CD4-positive, alpha-beta T cell treated with Interleukin-4 for 4 hours (primary cell): ENCODE measurements around the gene PNPLA3.
A peak's percentile ranks its signal among the peaks of the same experiment; 100 is the strongest.
"Not testable (repeated sequence)": the region's sequence is repeated elsewhere in the genome, so short reads cannot be mapped to it uniquely, and the experiment has no call there.

Source experiments
- DNase-seq: peaks from one replicate; pipeline ENCODE4 v3.0.0-alpha.2; 2020

The PNPLA3 gene

GRCh38 chr22:43890901-43891331 is 32.7 kb upstream of the PNPLA3 start:
- no peak for DNase-seq

- DNase-seq, result no peak
Observed at GRCh38 chr22:43891360-43892182, 32.0 kb upstream of the PNPLA3 start, which contains the start of gene PNPLA5. Gene PNPLA5, minus strand, starts transcription at chr22:43892013. Its CDS starts 133 bp downstream, at chr22:43891880.

- DNase-seq, result no peak
Observed at GRCh38 chr22:43892183-43892894, 31.3 kb upstream of the PNPLA3 start.

- DNase-seq, result no peak
Observed at GRCh38 chr22:43893266-43893665, 30.3 kb upstream of the PNPLA3 start.

GRCh38 chr22:43894122-43894521 is 29.5 kb upstream of the PNPLA3 start:
- DNase-seq, result no peak

- DNase-seq, result no peak
Observed at GRCh38 chr22:43895986-43896645, 27.5 kb upstream of the PNPLA3 start.

- no peak for DNase-seq
Observed at GRCh38 chr22:43897751-43898261, 25.8 kb upstream of the PNPLA3 start.

GRCh38 chr22:43900206-43900605 is 23.4 kb upstream of the PNPLA3 start:
- no peak for DNase-seq

- no peak for DNase-seq
Observed at GRCh38 chr22:43901976-43902643, 21.5 kb upstream of the PNPLA3 start.

- not testable (repeated sequence) for DNase-seq
Observed at GRCh38 chr22:43903033-43903432, 20.6 kb upstream of the PNPLA3 start.

GRCh38 chr22:43904412-43904811 is 19.2 kb upstream of the PNPLA3 start:
- peak; percentile 36 for DNase-seq

GRCh38 chr22:43905681-43906080 is 17.9 kb upstream of the PNPLA3 start:
- DNase-seq, result no peak

GRCh38 chr22:43909708-43910107 is 13.9 kb upstream of the PNPLA3 start:
- DNase-seq, result no peak

GRCh38 chr22:43910178-43910695 is 13.4 kb upstream of the PNPLA3 start:
- no peak for DNase-seq

- no peak for DNase-seq
Observed at GRCh38 chr22:43911351-43911750, 12.3 kb upstream of the PNPLA3 start.

- no peak for DNase-seq
Observed at GRCh38 chr22:43917521-43917920, 6.1 kb upstream of the PNPLA3 start.

- no peak for DNase-seq
Observed at GRCh38 chr22:43919106-43919973, 4.3 kb upstream of the PNPLA3 start.

GRCh38 chr22:43921370-43921769 is 2.2 kb upstream of the PNPLA3 start:
- DNase-seq, result no peak

- no peak for DNase-seq
Observed at GRCh38 chr22:43922123-43922522, 1.5 kb upstream of the PNPLA3 start.

- DNase-seq, result no peak
Observed at GRCh38 chr22:43923191-43923590, 414 bp upstream of the PNPLA3 start.

- DNase-seq, result no peak
Observed at GRCh38 chr22:43924877-43925276, 1.3 kb downstream of the PNPLA3 start.
